Endothelial cell of umbilical vein (primary cell): Measurements from ENCODE around the gene COL19A1. TPM values are rescaled to one million over a fixed set of nuclear protein-coding genes. Genes with fewer than 3 reads are reported as not detected.

Source experiments
- BruUV-seq: library from RNA; stranded (reverse); fragments of 400-500 nt; replicated peaks from 2 replicates; lab custom pipeline; 2021; lab: Mats Ljungman, UMichigan
- CTCF ChIA-PET: fragments of 300-600, 350-600 bp; sonication (Branson Sonifier 250); formaldehyde crosslinking; loops from one replicate; lab custom pipeline; 2021; ENCODE audit warnings: antibody characterized with exemption, inconsistent platforms; lab: Charles Lee
- POLR2A ChIA-PET: fragments of 300-600, 350-600 bp; sonication (Branson Sonifier 250); formaldehyde crosslinking; loops from one replicate; lab custom pipeline; 2021; ENCODE audit warnings: antibody characterized with exemption, inconsistent platforms; lab: Charles Lee
- DNase-seq: peaks from one replicate; pipeline ENCODE4 v3.0.0-alpha.2; 2011; ENCODE audit warnings: low read depth, low spot score
- FAIRE-seq: peaks from 2 replicates; lab custom pipeline; 2011; peaks lifted over from hg19 to GRCh38; lab: Jason Lieb, UNC
- H2AFZ ChIP-seq: 2 replicates; pipeline ENCODE4 v1.6.0; 2012; ENCODE audit warnings: low read depth, low read length, control low read depth, inconsistent platforms
- H3K27ac ChIP-seq: 2 replicates; pipeline ENCODE4 v1.5.1; 2011; ENCODE audit warnings: low read depth, mild to moderate bottlenecking, control low read depth, low read length, moderate library complexity; ENCODE audit not compliant: insufficient read depth
- H3K27me3 ChIP-seq, 2 experiments: 2 replicates each; pipeline versions ENCODE4 v1.6.0 to v1.6.1; 2011; ENCODE audit warnings: low read length in 2 of 2, mixed read lengths in 1 of 2; ENCODE audit not compliant: control insufficient read depth in 2 of 2, insufficient read depth in 2 of 2
- H3K36me3 ChIP-seq, 2 experiments: 2 replicates in 1 of 2; 3 replicates in 1 of 2; pipeline ENCODE4 v1.5.1; 2011; ENCODE audit warnings: low read length in 2 of 2, mild to moderate bottlenecking in 1 of 2, moderate library complexity in 1 of 2; ENCODE audit not compliant: control insufficient read depth in 2 of 2, insufficient read depth in 2 of 2; ENCODE audit errors: extremely low read depth in 1 of 2
- H3K4me1 ChIP-seq: 3 replicates; pipeline ENCODE4 v1.5.1; 2011; ENCODE audit warnings: mild to moderate bottlenecking, low read length; ENCODE audit not compliant: control insufficient read depth, insufficient read depth; ENCODE audit errors: extremely low read depth
- H3K4me2 ChIP-seq: 2 replicates; pipeline ENCODE4 v1.6.1; 2011; ENCODE audit warnings: low read length, control low read depth, mixed read lengths; ENCODE audit not compliant: insufficient read depth
- H3K4me3 ChIP-seq, 3 experiments: fragments of 200-600 bp in 1 of 3; sonication (generic), shearing (Covaris generic) in 1 of 3; replicated peaks in 1 of 3; 2 replicates each; pipeline ENCODE4 v1.5.1; 2011 to 2016; ENCODE audit warnings: control low read depth in 3 of 3, low read length in 3 of 3, mild to moderate bottlenecking in 2 of 3, inconsistent platforms in 1 of 3, low read depth in 1 of 3, moderate library complexity in 1 of 3; ENCODE audit not compliant: insufficient read depth in 1 of 3
- H3K79me2 ChIP-seq: 2 replicates; pipeline ENCODE4 v1.6.0; 2012; ENCODE audit warnings: low read length, inconsistent platforms; ENCODE audit not compliant: control insufficient read depth, insufficient read depth
- H3K9ac ChIP-seq: replicated peaks from 2 replicates; pipeline ENCODE3; 2011; ENCODE audit warnings: low read length, control low read depth; ENCODE audit not compliant: insufficient read depth; ENCODE audit errors: extremely low read depth
- H3K9me1 ChIP-seq: replicated peaks from 3 replicates; pipeline ENCODE4 v1.6.0; 2011; ENCODE audit warnings: mild to moderate bottlenecking, low read length; ENCODE audit not compliant: control insufficient read depth, insufficient read depth; ENCODE audit errors: extremely low read depth
- H3K9me3 ChIP-seq: replicated peaks from 2 replicates; pipeline ENCODE4 v1.5.1; 2012; ENCODE audit warnings: low read length, inconsistent platforms; ENCODE audit not compliant: control insufficient read depth, insufficient read depth
- H4K20me1 ChIP-seq: replicated peaks from 2 replicates; pipeline ENCODE3; 2011; ENCODE audit warnings: mild to moderate bottlenecking, low read length; ENCODE audit not compliant: control insufficient read depth, insufficient read depth; ENCODE audit errors: extremely low read depth
- EZH2 ChIP-seq: IDR thresholded peaks from 2 replicates; pipeline ENCODE4 v1.6.1; 2012; ENCODE audit warnings: borderline replicate concordance, low read depth, mild to moderate bottlenecking, moderate library complexity, low read length, inconsistent platforms; ENCODE audit not compliant: severe bottlenecking
- FOS ChIP-seq: IDR thresholded peaks from 2 replicates; pipeline ENCODE4 v1.6.1; 2011; ENCODE audit warnings: mild to moderate bottlenecking, low read length, moderate library complexity, borderline replicate concordance; ENCODE audit not compliant: insufficient read depth
- GATA2 ChIP-seq: IDR thresholded peaks from 2 replicates; pipeline ENCODE4 v1.7.0; 2011; ENCODE audit warnings: low read depth, mild to moderate bottlenecking, moderate library complexity, mixed read lengths, low read length; ENCODE audit not compliant: insufficient read length, insufficient read depth
- JUN ChIP-seq: IDR thresholded peaks from 2 replicates; pipeline ENCODE4 v1.6.1; 2011; ENCODE audit warnings: borderline replicate concordance, low read depth; ENCODE audit not compliant: insufficient read length, insufficient read depth
- MYC ChIP-seq: IDR thresholded peaks from one replicate; pipeline ENCODE4 v1.6.1; 2011; ENCODE audit warnings: mild to moderate bottlenecking, low read depth, low read length
- POLR2A ChIP-seq: IDR thresholded peaks from 2 replicates; pipeline ENCODE4 v1.6.1; 2012; ENCODE audit warnings: low read depth, mild to moderate bottlenecking, control low read depth, low read length
- POLR2AphosphoS5 ChIP-seq: IDR thresholded peaks from 2 replicates; pipeline ENCODE4 v1.6.1; 2012; ENCODE audit warnings: low read depth, mild to moderate bottlenecking, control low read depth, low read length, moderate library complexity; ENCODE audit not compliant: insufficient read depth
- dilution Hi-C: fragments of 300-500 bp; cut with MboI; formaldehyde crosslinking; loops from one replicate; pipeline ENCODE4 v1.15.0; 2019; ENCODE audit warnings: low sequenced_read_pairs; ENCODE audit not compliant: extremely low pct_ligation_motif_present
- intact Hi-C: fragments of 100-400 bp; cut with micrococcal nuclease; formaldehyde crosslinking; loops from one replicate; pipeline ENCODE4 v1.10.0; 2022
- polyA plus RNA-seq, 4 experiments: library from polyadenylated mRNA; depleted of rRNA in 3 of 4; stranded (reverse) in 3 of 4; unstranded in 1 of 4; fragments of >200 nt; gene quantifications; 2 replicates each; pipeline versions ENCODE4 v1.2.1 to v1.2.3, GENCODE V29; 2011 to 2012; ENCODE audit warnings: missing spikeins in 1 of 4
- total RNA-seq: library from RNA; stranded (reverse); gene quantifications from 2 replicates; pipeline ENCODE4 v1.2.3, GENCODE V29; 2021
- TF ChIP-seq, protein P1 (sequence below), 2 donors: IDR thresholded peaks; 1 replicate in 1 of 2; 2 replicates in 1 of 2; pipeline ENCODE4 v1.5.1; 2011; ENCODE audit warnings: low read length in 2 of 2, mild to moderate bottlenecking in 2 of 2, moderate library complexity in 2 of 2, control low read depth in 1 of 2, inconsistent platforms in 1 of 2, low read depth in 1 of 2; ENCODE audit not compliant: insufficient read depth in 1 of 2; ENCODE audit errors: extremely low read depth in 1 of 2
- TF ChIP-seq, protein P2 (sequence below): IDR thresholded peaks from 2 replicates; pipeline ENCODE4 v1.6.1; 2011; ENCODE audit not compliant: insufficient read depth, insufficient read length

The COL19A1 gene
- total and polyA plus RNA-seq, 2 donors (not counting 3 experiments of a cell fraction or from before 2014, with no cell fraction given): not detected

DNA sequence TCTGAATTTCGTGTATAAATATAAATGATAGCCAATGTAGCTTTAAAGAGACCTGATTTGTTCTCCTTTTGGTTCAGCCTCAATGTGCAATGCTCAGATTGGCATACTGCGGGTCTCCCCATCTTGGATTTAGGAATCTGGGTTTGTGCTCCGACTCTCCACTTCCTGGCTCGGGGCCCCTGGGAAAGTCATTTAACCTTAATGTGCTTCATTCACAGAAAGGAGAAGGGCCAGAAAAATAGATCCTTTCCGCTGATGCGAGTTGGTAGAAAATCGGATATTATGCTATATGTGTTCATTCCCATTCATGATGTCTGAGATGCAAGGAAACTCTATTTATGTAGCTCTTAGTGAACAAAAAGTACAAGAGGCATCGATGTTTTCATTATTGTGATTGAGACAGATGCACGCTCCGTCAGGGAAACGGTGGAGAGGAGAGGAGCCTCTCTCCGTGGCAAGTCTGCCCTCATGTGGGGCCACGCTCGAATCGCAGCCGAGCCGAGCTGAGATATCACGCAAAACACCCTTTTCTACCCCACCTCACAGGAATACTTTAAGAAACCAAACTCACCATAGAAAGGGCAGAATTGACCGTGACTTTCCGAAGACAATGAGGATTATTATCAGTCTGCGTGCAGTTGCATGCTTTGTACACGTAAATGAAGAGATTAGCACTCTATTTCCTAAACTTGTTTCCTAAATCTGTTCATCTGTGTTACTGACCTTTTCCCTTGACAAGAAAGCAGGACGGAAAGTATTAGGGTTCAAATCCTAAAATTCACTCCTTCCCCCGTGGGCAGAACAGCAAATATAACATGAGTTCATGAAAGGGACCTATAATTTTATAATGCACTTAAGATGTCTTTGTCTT, 300.0 kb downstream of the COL19A1 start:
- Histone ChIP-seq H2AFZ (no peak overlapping the region), H3K9ac (no peak overlapping the region), H3K27me3 (no peaks in the 10 kb centered on the region), H3K4me2 (peak overlapping the region; percentile 24), H3K4me1 (no peaks in the 10 kb centered on the region), H3K4me3 (no peak overlapping the region), H3K9me3 (no peaks in the 10 kb centered on the region), H3K36me3 (no peaks in the 10 kb centered on the region), H4K20me1 (no peaks in the 10 kb centered on the region), H3K79me2 (no peaks in the 10 kb centered on the region), H3K9me1 (no peaks in the 10 kb centered on the region), H3K27ac (no peak overlapping the region)
- dilution Hi-C loops (no loop called here), intact Hi-C loops (loop anchor here (5.0 kb wide), 1 partner anchor 329 kb away; no protein-coding TSS in a partner anchor)
- TF ChIP-seq GATA2 (no peak), POLR2AphosphoS5 (no peak), EZH2 (no peak), POLR2A (no peak), MYC (no peak), FOS (no peak), JUN (no peak)
- TF ChIP-seq, protein P1, sequence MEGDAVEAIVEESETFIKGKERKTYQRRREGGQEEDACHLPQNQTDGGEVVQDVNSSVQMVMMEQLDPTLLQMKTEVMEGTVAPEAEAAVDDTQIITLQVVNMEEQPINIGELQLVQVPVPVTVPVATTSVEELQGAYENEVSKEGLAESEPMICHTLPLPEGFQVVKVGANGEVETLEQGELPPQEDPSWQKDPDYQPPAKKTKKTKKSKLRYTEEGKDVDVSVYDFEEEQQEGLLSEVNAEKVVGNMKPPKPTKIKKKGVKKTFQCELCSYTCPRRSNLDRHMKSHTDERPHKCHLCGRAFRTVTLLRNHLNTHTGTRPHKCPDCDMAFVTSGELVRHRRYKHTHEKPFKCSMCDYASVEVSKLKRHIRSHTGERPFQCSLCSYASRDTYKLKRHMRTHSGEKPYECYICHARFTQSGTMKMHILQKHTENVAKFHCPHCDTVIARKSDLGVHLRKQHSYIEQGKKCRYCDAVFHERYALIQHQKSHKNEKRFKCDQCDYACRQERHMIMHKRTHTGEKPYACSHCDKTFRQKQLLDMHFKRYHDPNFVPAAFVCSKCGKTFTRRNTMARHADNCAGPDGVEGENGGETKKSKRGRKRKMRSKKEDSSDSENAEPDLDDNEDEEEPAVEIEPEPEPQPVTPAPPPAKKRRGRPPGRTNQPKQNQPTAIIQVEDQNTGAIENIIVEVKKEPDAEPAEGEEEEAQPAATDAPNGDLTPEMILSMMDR (IDR thresholded peaks at IDR 0.05; ENCODE audit: extremely low read depth in 1 of 2, insufficient read depth in 1 of 2, low read depth in 1 of 2, low read length in 2 of 2): peak; percentile 29 to 61
- TF ChIP-seq, protein P2, sequence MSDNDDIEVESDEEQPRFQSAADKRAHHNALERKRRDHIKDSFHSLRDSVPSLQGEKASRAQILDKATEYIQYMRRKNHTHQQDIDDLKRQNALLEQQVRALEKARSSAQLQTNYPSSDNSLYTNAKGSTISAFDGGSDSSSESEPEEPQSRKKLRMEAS: no peak
- DNase-seq: peak; percentile 21
- FAIRE-seq: peak; percentile 18
- no TSS peak for BruUV-seq
- POLR2A ChIA-PET: no interaction called here
- CTCF ChIA-PET: interaction anchor here (1.1 kb wide), 2 partner anchors 9 to 331 kb away, joined by 3 to 5 read pairs; no protein-coding TSS in a partner anchor
